Activated CD4-positive, alpha-beta T cell treated with anti-CD3 and anti-CD28 coated beads, Interleukin-2, Interleukin-6, amounts not matched to agents 100 ng/mL and 50 ng/mL, durations not matched to agents 16 hours and 8 hours (primary cell): Measurements from ENCODE around the gene TPM2.
A peak's percentile ranks its signal among the peaks of the same experiment; 100 is the strongest.

Source experiments
- DNase-seq: peaks from one replicate; pipeline ENCODE4 v3.0.0-alpha.2; 2020

TPM2 gene

GRCh38 chr9:35689542-35690293 is at the start of gene TPM2:
Gene TPM2, minus strand, starts transcription at chr9:35689925. Its CDS starts 108 bp downstream, at chr9:35689817.
- DNase-seq = no peak

- DNase-seq = no peak
Observed at GRCh38 chr9:35738924-35739323, 49.2 kb upstream of the TPM2 start.

DNA sequence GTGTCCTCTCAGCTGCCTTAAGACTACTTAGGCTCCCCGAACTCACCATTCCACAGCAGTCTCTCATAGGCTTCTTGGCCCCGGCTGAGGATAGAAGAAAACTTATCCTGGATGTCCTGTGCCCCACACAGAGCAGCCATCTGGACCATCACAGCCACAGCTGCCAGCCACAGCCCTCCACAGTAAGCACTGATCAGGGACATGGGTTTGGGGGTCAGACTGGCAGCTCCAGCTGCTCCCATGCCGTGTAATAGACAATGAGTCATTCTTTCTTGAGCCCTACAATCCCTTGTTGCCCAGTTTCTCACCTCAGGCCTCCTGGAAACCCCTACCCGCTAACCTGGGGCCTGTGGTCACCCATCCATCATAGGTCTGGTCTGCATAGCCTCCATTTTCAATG is 48.5 kb upstream of the TPM2 start:
- DNase-seq = no peak

- DNase-seq = no peak
Observed at GRCh38 chr9:35737143-35737542, 47.4 kb upstream of the TPM2 start.

GRCh38 chr9:35736201-35736633 is 46.5 kb upstream of the TPM2 start:
- DNase-seq = peak; percentile 84

GRCh38 chr9:35734096-35734495 is 44.4 kb upstream of the TPM2 start:
- DNase-seq = no peak

- DNase-seq = peak; percentile 34
Observed at GRCh38 chr9:35732800-35733541, 43.2 kb upstream of the TPM2 start.

DNA sequence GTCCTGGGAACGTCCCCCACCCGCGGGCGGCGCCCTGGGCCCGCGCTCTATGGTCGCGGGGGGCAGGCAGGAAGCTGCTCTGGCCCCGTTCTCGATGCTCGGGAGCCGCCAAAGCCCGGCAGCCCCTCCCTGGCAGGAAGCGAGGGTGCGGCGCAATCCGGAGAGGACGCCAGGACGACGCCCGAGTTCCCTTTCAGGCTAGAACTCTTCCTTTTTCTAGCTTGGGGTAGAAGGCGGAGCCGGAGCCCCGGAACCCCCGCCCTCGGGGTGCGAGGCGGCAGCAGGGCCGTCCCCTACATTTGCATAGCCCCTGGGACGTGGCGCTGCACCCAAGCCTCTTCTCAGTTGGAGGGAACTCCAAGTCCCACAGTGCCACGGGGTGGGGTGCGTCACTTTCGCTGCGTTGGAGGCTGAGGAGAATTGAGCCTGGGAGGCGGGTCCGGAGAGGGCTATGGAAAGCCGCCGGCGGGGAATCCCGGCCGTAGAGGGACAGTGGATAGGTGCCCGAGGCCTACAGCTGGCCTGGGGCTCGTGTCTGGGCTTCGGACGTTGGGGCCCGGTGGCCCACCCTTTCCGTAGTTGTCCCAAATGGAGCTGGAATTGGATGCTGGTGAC is 42.6 kb upstream of the TPM2 start, which contains the start of the genes CREB3 and TLN1:
CREB3 (plus strand) TSS at position 482 of the 615 bp plus-strand sequence; CDS start at position 589, 107 bp downstream.
TLN1 (minus strand) TSS at position 11 of the 615 bp plus-strand sequence. CDS start 6,501 bp downstream, outside the sequence.
- DNase-seq = peak; percentile 98

DNA sequence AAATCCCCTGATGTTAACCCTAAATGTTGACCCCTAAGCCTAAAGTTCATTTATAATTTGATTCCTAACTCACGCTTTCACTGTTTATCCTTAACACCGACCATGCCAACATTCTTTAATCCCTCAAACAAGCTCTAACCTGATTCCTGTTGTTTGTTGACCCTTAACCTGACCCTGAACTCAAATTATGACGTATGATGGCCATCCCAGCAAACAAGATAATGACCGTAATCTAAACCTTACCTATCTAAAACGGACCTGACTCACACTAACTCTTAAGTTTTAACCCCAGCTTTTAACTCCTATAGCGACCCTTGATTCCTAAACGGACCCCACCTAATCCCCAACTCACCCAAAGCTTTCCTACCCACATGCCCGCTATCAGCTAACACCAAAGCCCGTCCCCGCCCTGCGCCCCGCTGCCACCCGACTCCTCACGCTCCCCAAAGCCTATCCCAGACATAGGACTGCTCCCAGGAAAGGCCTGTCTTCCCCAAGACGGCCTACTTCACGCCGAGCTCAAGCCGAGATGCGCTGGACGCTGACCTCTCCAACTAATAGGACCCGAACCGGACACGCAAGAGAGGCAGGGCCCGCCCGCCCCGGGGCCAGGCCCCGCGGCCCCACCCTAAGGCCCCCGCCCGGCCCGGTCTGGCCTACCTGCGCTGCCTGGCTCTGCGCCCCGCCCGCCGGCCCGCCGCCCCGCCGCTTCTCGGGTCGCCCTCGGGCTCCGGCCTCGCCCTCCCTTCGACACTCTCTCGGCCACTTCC is 41.9 kb upstream of the TPM2 start:
- no peak for DNase-seq

- DNase-seq = no peak
Observed at GRCh38 chr9:35730486-35730854, 40.7 kb upstream of the TPM2 start.

- peak; percentile 62 for DNase-seq
Observed at GRCh38 chr9:35729700-35730485, 40.2 kb upstream of the TPM2 start.

GRCh38 chr9:35729101-35729500 is 39.4 kb upstream of the TPM2 start:
- no peak for DNase-seq

DNA sequence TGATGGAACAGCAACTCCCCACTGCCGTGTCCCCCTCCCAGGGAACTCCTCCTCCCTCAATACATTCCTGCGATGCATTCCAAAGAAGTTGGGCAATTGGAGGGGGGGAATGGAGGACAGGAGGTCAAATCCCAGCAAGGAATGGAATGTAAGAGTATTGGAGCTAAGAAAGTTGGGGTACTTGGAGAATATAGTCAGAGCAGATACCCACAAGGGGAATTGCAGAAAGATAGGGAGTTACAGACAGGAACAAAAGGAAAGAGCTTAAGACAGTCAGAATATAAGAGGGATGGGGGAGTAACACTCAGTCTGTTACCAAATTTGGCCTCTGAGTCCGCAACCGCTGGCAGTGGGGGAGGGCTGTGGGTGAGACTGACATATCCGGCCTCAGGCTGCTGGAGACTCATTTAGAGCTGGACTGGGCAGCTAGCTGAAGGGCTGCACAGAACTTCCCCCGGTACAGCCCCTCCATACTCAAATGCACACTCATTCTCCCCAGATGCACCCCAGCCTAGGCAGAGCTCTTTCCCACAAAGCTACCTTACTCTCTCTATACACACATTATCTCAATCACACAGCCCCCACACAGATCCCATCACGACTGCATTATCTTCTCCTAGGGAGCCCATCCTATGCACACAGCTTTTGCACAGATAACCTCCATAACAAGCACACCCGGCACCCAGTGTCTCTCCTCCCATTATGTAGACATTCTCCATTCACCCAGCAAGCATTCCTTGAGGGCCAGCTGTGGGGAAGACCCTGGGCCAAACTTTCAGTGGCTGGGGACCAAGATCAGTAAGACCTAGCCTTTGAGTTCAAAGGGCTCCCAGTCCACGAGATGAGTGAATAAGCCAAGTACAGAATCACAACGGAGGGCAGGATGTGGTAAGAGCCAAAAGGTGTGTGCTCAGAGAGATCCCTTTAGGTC is 38.6 kb upstream of the TPM2 start:
- DNase-seq = peak; percentile 80

DNA sequence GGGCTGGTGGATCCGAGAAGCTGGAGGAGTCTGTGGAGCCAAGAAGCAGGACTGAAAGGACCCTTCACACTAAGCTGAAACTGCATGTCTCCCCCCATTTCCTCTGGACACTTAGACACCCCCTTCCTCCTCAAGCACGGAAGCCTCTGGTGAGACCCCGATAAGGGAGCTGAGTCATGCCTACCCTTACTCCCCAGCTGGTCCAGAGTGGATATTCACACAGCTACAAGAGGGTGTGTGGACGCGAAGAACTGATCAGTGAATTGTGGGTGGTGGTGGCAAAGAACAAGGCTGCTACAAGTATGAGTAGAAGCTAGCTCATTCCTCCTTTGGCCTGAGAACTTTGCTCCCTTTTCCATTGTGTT is 37.9 kb upstream of the TPM2 start:
- DNase-seq = peak; percentile 18

- peak; percentile 44 for DNase-seq
Observed at GRCh38 chr9:35726931-35727330, 37.2 kb upstream of the TPM2 start.

DNA sequence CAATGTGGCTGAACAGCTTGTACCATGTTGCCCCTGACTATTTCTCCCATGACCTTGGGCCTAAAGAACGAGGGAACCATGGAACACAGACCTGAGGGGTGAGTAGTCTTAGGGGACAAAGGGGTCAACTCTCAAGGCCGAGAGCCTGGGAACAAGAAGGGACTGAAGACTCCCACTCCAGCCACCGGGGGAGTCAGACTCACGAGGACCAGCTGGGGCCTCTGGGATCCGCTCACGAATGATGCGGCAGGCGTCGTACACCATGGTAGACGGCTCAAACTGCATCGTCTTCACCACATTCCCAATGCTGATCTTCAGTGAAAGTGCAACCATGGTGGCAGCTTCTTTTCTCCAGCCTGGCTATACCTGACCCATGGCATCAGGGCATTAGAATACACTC is 35.6 kb upstream of the TPM2 start:
- DNase-seq = no peak

GRCh38 chr9:35723908-35724307 is 34.2 kb upstream of the TPM2 start:
- no peak for DNase-seq

DNA sequence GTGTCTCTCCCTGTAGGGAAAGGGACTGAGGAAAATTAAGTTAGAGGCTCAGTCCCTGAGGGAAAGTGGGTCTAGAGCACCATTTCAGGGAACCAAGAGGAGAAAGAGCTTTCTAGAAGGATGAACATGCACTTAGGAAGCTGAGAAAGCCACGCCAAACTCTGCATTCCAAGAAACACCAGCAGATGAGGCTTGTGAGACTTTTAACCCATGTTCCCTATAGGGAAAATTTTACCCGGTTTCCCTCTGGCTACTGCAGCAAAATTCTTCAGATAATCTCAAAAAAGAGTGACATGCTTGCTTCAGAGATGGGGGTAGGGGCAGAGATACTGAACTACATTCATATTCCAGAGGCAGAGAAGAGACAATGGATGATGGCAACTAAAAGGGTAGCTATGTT is 33.7 kb upstream of the TPM2 start:
- no peak for DNase-seq

DNA sequence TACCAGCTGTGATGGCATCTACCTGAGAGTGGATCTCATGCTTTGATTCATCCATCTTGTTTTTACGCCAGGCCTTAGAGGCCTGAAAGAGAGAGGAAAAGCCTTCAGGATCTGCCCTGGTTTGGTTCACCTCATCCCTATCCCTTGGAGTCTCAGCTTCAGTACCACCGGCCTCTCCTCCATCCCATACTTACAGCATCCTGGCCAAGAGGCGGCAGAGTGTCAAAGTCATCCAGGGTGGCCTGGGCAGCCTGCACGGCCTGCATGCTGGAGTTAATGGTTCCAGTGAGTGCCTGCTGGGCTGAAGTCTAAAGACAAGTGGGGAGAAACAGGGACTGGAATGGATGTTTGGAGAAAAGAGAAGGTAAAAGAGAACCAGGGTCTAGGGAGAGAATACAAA is 29.8 kb upstream of the TPM2 start:
- DNase-seq = no peak

- DNase-seq = no peak
Observed at GRCh38 chr9:35718721-35719511, 29.2 kb upstream of the TPM2 start.
